Muscle of arm (tissue), 12 donors: ENCODE data around the gene TBKBP1. TPM values are rescaled to one million over a fixed set of nuclear protein-coding genes. Genes with fewer than 3 reads are reported as not detected.

Experiments
- DNase-seq: peaks from one replicate; pipeline ENCODE4 v3.0.0-alpha.2; 2013
- polyA plus RNA-seq, 12 donors: library from polyadenylated mRNA; unstranded; fragments of 120-200 nt; gene quantifications; one replicate each; pipeline ENCODE4 v1.2.1, GENCODE V29; 2013; ENCODE audit not compliant: insufficient read length in 12 of 12

The TBKBP1 gene
- polyA plus RNA-seq, 12 donors, result 22.7 to 38.1 (median 28.5) TPM; not detected in 1

GRCh38 chr17:47760409-47761140 is 66.6 kb downstream of the TBKBP1 start:
- DNase-seq, result no peak

Other genes starting within 250 kb of the TBKBP1 start
- gene NPEPPS, start 163.1 kb upstream of the TBKBP1 start, polyA plus RNA-seq, result 100 to 1,000 TPM in 11 of 12 donors, not detected in 1; 120 to 210 (median 135) TPM
- gene KPNB1, start 44.2 kb upstream of the TBKBP1 start, polyA plus RNA-seq, result 100 to 1,000 TPM in 11 of 12 donors, 10 to 100 TPM in 1; 81.8 to 666 (median 173) TPM
- under 1 TPM in 9 of 12 donors, not detected in 3; 0.07 to 0.40 (median 0.15) TPM for gene TBX21, start 39.1 kb downstream of the TBKBP1 start, polyA plus RNA-seq
- 10 to 100 TPM in 8 of 12 donors, 1 to 10 TPM in 3, not detected in 1; 6.9 to 18.8 (median 13.6) TPM for gene OSBPL7, start 127.6 kb downstream of the TBKBP1 start, polyA plus RNA-seq
- gene MRPL10, start 137.4 kb downstream of the TBKBP1 start, polyA plus RNA-seq, result 10 to 100 TPM in 11 of 12 donors, not detected in 1; 38.6 to 66.4 (median 51.1) TPM
- 1 to 10 TPM in 5 of 12 donors, under 1 TPM in 5, not detected in 2; 0.57 to 1.8 (median 1.0) TPM for gene LRRC46, start 137.5 kb downstream of the TBKBP1 start, polyA plus RNA-seq
- gene SCRN2, start 147.1 kb downstream of the TBKBP1 start, polyA plus RNA-seq, result 10 to 100 TPM in 11 of 12 donors, not detected in 1; 15.6 to 45.1 (median 23.2) TPM
- 1 to 10 TPM in 7 of 12 donors, under 1 TPM in 4, not detected in 1; 0.61 to 8.9 (median 1.5) TPM for gene SP6, start 157.0 kb downstream of the TBKBP1 start, polyA plus RNA-seq
- 10 to 100 TPM in 11 of 12 donors, not detected in 1; 12.8 to 39.2 (median 15.4) TPM for gene SP2, start 202.1 kb downstream of the TBKBP1 start, polyA plus RNA-seq
- gene PNPO, start 247.4 kb downstream of the TBKBP1 start, polyA plus RNA-seq, result 10 to 100 TPM in 7 of 12 donors, 1 to 10 TPM in 4, not detected in 1; 7.4 to 29.2 (median 10.7) TPM